LHCN-M2 (cell line): ENCODE data around the gene PRR16. TPM values are rescaled to one million over a fixed set of nuclear protein-coding genes. Genes with fewer than 3 reads are reported as not detected.

Experiments
- DNase-seq: peaks from one replicate; pipeline ENCODE4 v3.0.0-alpha.2; 2012; ENCODE audit warnings: low read depth
- total RNA-seq: library from RNA; depleted of rRNA; stranded (reverse); fragments of >200 nt; gene quantifications from 2 replicates; pipeline ENCODE4 v1.2.3, GENCODE V29; 2014

The PRR16 gene
- total RNA-seq, 1 experiment from 2014 or later = 34.1 TPM

DNA sequence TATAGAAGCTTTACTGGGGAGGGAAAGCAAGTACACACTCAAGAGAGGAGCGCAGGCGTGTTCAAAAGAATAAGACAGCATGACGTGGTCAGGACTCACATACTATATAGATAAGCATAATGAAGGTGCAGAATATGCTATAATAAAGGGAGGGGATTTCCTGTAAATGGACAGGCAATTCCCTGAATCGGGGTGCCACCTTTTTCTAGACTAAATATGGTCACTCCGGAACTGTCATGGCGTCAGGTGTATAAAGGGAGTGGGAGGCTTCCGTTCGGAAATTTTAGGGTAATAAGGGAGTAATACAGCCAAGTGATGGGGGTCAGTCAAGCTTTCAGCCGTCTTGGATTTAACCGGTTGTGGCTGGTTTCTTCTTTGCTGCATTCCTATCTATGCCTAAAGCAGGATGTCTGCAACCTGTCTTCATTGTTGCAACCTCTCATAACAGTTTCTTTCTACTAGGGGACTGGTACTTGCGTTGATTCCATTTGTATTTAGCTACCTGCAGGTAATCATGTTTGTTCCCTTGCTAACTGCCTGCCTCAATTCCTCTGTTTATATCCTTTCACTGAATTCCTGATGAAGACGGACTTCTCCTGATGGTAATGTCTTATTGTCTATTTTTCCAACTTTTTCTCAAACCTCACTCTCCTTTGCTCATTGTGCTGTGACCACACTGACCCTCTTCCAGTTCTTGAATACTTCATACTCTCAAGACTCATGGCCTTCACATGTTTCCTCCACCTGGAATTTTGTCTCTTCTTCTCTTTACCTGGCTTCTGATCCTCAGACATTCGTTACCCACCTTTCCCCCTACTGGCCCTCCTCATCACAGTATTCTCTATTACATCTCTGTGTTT is 48.9 kb downstream of the PRR16 start:
- DNase-seq = no peak

DNA sequence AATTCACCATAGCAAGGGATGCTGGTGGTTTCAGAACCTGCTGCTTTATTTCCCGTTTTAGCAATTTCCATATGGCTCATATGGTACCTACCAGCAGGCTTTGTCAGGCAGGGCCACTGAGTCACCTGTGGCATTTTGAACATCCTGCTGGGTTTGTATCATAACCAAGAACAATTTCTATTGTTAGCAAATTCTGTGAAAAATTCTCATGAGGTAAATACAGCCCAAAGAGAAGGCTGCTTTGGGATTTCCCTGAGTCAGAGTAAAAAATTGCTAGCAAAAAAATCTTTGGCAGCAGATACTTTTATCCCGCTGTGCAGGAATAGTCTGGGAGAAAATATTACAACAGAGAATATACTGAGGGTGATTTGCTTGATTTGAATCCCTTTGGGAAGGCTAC is 52.7 kb downstream of the PRR16 start:
- peak; percentile 73 for DNase-seq

DNA sequence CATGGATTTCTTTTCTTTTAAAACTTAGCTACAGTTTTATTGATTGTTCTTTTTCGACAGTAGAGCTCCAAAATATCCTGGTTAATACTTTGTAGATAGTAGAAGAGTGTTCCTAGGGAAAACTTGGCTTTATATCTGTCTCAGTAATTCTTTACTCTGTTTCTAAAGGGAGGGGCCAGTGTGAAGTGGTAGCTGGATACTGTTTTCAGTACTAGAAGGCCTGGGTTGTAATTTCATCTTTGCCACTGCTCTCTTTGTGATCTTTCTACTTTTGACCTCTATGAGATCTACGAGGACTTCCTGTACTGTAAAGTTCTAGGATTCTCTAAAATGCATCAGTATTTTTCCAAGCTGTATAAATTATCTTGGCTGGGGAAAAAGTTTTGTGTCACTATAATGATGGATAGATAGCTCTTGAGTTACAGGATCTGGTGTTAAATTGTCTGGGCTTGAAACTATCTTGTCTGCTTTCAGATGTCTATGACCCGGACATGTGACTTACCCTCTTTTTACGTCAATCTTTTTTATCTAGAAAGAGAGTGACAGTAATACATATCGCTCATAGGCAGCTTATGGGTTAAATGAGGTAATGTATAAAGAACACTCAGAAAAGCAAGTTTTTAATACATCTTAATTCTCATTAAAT is 53.6 kb downstream of the PRR16 start:
- peak; percentile 29 for DNase-seq

DNA sequence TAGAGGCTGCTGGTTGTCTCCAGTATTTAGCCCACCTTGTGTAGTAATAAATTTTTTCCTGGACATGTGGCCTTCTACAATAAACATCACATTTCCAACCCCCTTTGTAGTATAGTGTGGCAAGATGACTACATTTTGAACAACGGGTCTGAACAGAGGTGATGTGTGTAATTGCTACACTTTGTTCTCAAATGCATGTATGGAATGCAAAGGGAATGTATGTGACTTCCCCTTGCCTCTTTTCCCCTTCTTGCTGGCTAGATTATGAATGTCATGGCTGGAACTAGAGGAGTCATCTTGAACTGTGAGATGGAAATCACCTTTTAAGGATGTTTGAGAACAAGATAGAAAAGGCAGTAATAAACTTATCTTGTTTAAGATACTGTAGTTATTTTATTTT is 54.5 kb downstream of the PRR16 start:
- DNase-seq = no peak

DNA sequence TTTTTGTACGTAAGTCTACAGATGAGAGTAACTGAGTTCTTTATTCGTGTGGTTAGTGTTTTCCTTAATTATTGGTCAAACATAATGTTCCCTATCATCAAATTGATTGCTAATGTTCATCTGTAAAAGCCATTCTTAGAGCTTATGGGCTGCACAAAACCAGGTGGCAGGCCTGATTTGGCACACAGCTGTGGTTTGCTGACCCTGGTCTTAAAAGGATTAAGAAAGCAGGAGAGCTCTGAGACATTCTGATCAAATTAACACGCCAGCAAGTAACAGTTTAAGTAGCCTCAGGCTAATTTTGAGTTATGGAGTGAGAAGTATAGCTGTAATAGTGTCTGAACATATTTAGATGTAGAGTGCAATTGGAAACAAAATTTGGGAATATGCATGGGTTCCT is 63.2 kb downstream of the PRR16 start:
- no peak for DNase-seq

DNA sequence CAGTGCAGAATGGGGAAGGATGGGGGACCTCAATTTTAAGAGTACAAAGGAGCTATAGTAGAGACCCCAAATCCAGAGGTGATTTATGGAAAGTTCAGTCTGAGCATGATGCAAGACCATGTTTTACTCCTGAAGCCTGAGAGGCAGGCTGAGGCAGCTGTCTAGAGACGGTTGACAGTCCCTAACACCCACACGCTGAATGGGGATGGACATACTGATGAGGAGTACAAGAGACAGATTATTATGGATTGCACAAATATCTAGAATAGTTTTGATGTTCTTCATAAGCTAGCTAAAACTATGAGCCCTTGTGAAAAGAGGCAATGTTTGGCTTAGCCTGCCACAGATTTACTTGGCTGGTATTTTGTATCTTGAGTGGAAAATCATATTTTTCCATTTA is 64.5 kb downstream of the PRR16 start:
- peak; percentile 53 for DNase-seq

DNA sequence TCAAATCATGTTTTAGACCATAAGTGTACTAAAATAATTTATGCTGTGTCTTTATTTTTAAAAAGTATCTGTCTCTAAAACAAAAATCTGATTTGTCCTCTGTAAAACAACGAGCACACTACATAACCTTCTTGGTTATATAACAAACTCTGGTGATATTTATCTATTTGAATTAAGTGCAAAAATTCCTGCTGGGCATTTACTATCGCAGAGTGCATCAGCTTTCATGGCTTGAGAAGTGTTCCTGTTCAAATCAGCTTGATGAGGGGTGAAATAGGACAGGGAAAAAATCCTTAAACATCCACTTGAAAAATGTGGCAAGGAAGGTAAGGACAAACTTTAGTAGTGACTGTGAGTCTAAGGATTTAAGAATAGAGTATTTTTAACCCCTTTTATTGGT is 65.3 kb downstream of the PRR16 start:
- DNase-seq = no peak

DNA sequence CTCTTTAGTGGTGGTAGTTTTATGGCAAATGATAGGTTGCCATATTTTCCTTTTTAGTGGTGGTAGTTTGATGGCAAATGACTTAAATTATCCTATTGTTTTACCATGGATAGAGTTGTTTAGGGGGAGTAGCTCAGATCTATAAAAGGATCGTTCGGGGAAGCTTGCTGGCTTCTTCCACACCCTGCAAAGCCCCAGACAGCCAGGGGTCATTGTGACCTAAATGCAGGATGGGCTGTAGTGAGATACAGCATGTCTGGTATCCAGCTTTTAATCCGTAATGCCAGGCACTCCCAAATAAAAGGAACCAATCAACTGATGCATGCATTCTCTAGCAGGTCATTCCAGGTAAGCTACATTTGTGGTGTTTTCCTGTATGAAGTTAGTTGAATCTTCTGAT is 67.1 kb downstream of the PRR16 start:
- DNase-seq = no peak

DNA sequence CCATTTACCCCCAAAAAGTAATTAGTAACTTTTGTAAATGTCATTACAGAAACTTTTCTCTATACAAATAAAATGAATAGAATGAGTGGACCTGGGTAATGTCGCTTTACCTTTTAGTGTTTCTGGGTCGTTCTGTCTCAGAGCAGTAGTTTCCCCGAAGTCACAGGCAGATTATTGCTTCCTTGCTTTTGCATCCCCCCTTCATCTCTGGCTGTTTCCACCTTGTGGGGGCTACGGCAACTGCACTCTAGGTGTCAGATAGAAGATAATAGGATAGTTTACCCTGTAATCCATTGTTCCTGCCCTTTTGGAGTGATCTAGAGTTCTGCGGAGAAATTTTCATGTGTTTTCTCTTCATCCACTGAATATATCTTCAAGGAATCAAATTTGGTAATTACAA is 68.7 kb downstream of the PRR16 start:
- DNase-seq = no peak

DNA sequence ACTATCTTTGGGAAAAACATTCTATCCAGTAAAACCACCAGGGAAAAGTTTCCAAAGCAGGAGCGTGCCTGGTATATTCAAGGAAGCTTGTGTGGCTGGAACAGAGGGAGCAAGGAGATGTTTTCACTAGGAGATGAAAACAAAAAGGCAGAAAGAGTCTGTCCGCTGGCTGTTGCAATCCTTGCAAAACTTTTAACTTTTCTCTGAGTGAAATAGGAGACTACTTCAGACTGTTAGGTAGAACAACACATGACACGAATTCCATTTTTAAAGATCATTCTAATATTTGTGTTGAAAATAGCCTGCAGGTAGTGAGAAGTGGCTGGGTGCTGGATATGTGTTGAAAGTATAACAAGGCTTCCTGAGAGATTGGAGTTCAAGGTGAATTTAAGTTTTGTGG is 69.5 kb downstream of the PRR16 start:
- no peak for DNase-seq

DNA sequence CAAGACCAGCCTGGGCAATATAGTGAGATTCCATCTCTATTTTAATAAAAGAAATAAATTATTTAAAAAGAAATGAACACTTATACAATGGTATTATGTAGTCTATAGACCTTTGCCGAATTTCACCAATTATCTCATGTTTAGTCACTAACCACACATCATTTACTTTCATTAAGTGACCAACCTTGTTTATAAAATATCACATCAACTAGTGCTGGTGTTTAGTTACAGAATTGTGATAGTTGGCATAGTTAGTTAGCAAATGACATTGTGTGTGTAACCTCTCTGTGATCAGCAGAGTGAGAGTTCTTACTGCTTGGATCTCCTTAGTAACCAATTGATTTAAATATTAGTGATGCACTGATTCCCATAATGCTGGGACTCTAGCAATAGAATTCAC is 71.8 kb downstream of the PRR16 start:
- DNase-seq = peak; percentile 48

DNA sequence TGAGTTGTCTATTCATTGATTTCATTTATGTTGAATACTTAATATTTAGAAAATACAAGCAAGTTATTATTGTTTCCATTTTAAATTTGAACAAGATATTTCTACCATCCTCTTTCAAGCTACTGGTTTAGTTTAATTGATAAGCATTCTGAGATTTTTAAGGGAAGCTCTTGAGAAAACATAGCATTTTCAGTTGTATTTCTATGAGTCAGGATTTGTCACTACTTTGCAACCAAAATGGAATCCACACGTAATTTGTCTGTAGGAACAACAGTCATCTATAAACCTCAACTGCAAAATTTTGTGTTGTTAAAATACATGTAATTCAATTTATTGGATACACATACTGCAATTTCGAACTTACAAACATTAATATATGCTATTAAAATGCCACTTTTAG is 74.0 kb downstream of the PRR16 start:
- DNase-seq = peak; percentile 78

DNA sequence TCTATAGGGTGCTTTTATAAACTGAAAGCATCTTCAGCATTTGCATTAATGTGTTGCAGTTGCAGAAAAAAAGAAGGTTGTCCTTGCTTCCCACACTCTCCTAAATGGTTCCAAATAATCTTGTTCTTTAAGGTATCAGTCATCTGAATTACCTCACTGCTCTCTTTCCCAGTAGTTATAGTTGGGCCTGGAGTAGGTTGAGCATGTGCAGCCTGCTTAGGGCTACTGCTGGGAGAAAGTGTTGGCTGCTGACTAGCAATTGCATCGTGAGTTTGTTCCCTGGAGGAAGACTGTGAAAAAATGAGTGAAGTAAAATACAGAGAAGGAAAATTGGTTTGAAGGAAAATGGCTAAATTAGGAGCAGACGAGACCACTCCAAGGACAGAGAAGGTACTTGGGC is 74.5 kb downstream of the PRR16 start:
- DNase-seq = peak; percentile 77

DNA sequence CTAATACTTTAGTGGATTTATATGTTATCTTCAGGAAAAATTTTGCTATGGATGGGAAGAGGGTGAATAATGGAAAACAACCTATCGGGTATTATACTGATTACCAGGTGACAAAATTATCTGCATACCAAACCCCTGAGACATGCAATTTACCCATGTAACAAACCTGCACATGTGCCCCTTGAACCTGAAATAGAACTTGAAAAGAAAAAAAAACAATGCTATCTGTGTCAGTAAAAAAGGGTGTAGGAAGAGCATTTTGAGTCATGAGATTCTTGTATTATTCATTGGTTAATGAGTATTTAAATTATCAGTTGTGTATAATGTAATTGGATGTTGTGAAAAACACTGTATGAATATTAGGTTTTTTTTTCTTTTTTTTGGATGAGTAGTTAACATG is 75.4 kb downstream of the PRR16 start:
- no peak for DNase-seq

DNA sequence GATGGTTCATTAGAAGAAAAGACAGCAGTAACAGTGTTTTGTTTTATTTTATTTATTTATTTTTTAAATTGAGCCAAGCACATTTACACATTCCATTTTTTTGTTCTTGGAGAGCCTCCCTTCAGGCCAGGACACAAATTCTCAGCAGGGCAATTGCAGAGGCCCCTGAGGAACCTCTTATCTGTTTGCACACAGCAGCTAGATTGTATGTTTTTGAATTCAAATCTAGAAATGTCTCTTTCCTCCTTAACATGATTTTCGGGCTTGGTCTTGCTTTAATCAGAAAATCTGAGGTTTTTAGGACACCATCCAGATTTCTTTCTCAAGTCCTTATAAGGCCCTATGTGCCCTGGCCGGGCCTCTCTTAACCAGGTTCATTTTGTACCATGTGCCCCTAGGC is 76.0 kb downstream of the PRR16 start:
- DNase-seq = no peak

DNA sequence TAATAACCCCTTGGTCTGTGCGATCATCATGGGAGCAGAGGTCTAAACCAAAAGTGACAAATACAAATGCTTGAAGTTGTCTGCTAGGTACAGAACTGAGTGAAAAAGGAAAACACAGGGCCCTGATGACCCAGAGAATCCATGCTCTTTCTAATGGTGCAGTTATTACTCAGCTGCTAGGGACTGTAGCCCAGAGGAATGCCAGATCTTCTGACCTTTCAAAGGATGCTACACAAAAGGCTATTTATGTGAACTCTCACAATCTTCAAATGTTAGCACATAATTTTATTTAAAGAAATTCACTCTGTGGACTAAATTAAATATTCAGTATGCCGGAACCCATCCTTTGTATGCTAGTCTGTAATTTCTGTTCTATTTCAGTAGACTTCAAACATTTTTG is 79.9 kb downstream of the PRR16 start:
- no peak for DNase-seq

DNA sequence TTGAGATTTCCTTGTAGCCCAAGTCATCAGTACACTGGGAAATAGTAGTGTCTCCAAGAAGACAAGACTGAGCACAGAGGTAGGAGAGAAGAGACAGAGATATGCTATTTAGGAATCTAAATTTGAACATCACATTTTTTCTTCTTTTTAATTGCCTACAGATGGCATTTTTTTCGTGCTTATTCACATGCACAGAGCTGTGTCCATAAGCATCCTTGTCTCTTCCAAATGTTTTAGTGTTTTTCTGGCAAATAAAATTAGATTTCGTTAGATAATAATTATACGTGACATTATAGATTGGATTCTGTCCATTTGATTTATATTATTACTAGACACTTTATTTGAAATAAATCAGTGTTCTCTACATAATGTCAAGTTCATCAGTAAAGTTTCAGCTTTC is 80.9 kb downstream of the PRR16 start:
- DNase-seq = no peak

DNA sequence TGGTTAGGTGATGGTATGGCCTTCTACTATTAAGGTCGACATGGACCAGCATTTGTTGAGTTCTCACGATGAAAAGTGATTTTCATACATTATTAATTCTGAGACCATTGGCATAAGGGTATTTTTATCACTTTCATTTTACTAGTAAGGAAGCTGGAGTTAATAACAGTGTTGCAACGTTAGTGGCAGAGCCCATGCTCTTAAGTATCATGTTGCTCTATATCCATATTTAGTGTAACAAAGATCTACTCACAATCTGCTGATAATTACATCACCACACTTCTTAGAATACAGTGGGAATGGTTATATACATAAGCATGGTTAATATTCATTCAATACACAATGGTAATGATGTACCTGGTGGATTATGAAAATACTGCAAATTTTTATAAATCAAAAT is 81.9 kb downstream of the PRR16 start:
- no peak for DNase-seq

DNA sequence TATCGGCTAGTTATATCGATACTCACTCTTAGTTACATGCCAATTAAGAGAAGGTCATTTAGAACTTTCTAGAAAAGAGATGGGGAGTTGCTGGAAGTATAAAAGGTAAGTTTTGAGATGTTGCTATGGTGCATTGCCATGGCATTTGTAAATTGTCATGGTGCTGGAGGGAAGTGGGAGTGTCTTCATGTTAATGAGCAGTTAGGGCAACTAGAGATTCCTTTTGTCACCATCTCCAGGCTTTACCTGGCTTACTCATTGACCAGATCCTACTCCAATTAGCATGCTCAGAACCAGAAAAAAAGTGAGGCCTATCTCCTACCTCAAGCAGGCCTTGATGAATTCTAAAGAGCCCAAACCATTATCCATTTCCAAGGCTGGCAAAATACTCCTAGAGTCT is 82.8 kb downstream of the PRR16 start:
- no peak for DNase-seq

DNA sequence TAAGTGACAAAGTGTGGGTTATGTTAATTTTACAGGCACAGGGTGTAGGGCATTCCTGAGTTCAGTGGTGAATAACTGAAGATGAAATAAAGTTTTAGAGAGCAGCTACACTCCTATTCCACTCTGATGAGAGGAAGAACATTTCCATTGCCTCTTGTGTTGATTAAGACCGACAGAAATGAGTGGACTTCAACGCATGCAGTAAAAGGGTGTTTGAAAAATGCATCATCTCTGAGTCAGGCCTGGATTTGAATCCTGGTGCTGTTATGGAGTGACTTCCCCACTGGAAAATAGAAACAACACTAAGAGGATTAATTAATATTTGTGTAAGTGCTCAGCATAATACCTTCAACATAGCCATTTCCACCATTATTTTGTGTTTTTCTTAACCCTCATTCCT is 86.3 kb downstream of the PRR16 start:
- peak; percentile 47 for DNase-seq

DNA sequence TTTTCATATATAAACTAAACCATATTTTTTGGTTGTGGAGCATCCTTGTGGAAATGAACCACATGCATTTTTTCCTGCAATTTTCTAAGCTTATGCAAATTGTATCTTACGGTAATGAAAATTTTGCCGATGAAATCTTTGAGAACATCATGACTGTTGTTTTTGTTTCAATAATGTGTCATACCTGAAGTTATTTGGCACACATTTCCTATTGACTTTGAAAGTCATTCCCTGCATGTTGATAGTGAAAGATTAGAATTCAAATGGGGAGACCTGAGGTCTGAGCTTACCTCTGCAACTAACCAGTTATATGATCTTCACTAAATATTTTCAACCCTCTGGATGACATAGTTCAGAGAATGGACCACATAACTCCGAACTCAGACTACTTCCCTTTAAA is 88.5 kb downstream of the PRR16 start:
- DNase-seq = peak; percentile 54

DNA sequence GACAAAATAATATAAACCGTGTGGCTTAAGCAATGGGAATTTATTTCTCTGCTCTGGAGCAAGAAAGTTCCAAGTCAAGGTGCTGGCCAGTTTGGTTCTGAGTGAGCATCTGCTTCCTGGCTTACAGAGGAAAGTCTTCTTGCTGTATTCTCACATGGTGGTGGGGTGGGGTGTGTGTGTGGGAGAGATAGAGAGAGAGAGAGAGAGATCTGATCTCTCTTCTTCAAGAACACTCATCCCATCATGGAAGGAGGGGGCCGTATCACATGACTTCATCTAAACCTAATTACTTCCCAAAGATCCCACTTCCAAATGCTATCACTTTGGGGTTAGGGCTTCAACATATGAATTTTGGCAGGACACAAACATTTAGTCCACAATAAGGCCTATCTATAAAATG is 91.2 kb downstream of the PRR16 start:
- DNase-seq = no peak

DNA sequence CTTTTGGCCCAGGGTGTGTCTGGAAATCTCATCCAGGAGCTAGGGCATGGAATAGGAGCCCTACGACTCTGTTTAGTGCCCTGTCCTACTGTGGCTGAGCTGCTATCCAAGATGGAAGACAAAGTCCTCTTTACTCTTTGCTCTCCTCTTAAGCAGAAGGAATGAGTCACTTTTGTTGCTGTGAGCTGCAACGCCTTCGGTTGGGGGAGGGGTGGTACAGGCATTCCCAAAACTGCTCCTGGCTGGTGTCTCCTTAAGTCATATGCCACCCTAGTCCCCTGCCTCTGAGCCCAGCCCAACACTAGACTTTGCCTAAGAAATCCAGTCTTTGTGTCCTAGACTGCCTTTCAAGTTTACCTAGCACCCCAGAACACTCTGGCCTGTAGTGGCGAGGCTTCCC is 99.9 kb downstream of the PRR16 start:
- DNase-seq = no peak
